Heart right ventricle (tissue), 16 donors: Measurements from ENCODE around the gene ATG16L1. TPM values are rescaled to one million over a fixed set of nuclear protein-coding genes. Genes with fewer than 3 reads are reported as not detected.

Experiments used
- ATAC-seq, 8 donors: fragments of 200-7000 bp; cut with Tn5 transposase; one replicate each; pipeline ENCODE4 v1.9.1; 2020; ENCODE audit warnings: mild to moderate bottlenecking in 8 of 8, moderate library complexity in 8 of 8, moderate number of reproducible peaks in 1 of 8
- DNase-seq, 2 donors: peaks; one replicate each; pipeline ENCODE4 v3.0.0-alpha.2; 2020
- H3K27ac ChIP-seq, 10 donors: fragments of 200-600 bp; sonication (generic) in 2 of 10; one replicate each; pipeline versions ENCODE4 v1.5.0 to v1.8.0; 2020 to 2022; ENCODE audit warnings: mild to moderate bottlenecking in 3 of 10
- H3K27me3 ChIP-seq, 7 donors: fragments of 200-600 bp; one replicate each; pipeline ENCODE4 v1.8.0; 2021 to 2022; ENCODE audit warnings: mild to moderate bottlenecking in 2 of 7
- H3K36me3 ChIP-seq, 9 donors: fragments of 200-600 bp; sonication (generic) in 1 of 9; one replicate each; pipeline versions ENCODE4 v1.5.0 to v1.8.0; 2020 to 2022; ENCODE audit warnings: mild to moderate bottlenecking in 2 of 9
- H3K4me1 ChIP-seq, 9 donors: fragments of 200-600 bp; sonication (generic) in 1 of 9; one replicate each; pipeline versions ENCODE4 v1.5.0 to v1.8.0; 2020 to 2022; ENCODE audit warnings: mild to moderate bottlenecking in 4 of 9
- H3K4me3 ChIP-seq, 10 donors: fragments of 200-600 bp; sonication (generic) in 2 of 10; one replicate each; pipeline versions ENCODE4 v1.5.0 to v1.8.0; 2020 to 2022; ENCODE audit warnings: mild to moderate bottlenecking in 7 of 10, moderate library complexity in 2 of 10
- H3K9me3 ChIP-seq, 11 donors: fragments of 200-600 bp in 10 of 11; sonication (generic) in 2 of 11; one replicate each; pipeline versions ENCODE4 v1.5.0 to v1.8.0; 2013 to 2022; ENCODE audit warnings: mild to moderate bottlenecking in 2 of 11, control low read depth in 1 of 11, moderate library complexity in 1 of 11
- WGBS, 2 donors: extraction: QIAGEN DNeasy Blood & Tissue Kit; methylation state at CpG; one replicate each; pipeline ENCODE4 v1.1.7; 2013; ENCODE audit warnings: inconsistent platforms in 1 of 2; 5-methylcytosine and 5-hydroxymethylcytosine counted together
- intact Hi-C, 10 donors: fragments of 100-400 bp; cut with DNase I; formaldehyde crosslinking; loops; one replicate each; pipeline versions ENCODE4 v1.11.1 to v1.14.2; 2022
- polyA plus RNA-seq, 2 donors: library from polyadenylated mRNA; stranded (reverse); fragments of 200-250 nt; gene quantifications; one replicate each; pipeline ENCODE4 v1.2.3, GENCODE V29; 2013
- total RNA-seq, 10 donors: library from RNA; stranded (reverse); fragmentation: NEBNext Ultra II Directional in 3 of 10; extraction: Animal tissue kit (Norgen Biotek cat#: 25700) in 3 of 10; gene quantifications; one replicate each; pipeline versions ENCODE4 v1.2.1 to v1.2.4, GENCODE V29; 2021 to 2023
- TF ChIP-seq, protein P1 (sequence below), 9 donors: fragments of 200-600 bp; sonication (generic) in 2 of 9; IDR thresholded peaks; one replicate each; pipeline versions ENCODE4 v1.5.0 to v1.8.0; 2021 to 2022; ENCODE audit warnings: antibody characterized with exemption in 9 of 9, mild to moderate bottlenecking in 5 of 9, moderate library complexity in 1 of 9
- donor health status: Arrhythmogenic right ventricular cardiomyopathy.
- donor health status: ischemic (EF 13 %, LVEDD 7.1; RV severe dilation, severe dysfunction).
- donor health status: healthy with polysubstance abuse.
- donor health status: DM: no; HTN: yes; CAD: no.
- donor health status: DM: no; HTN: no; CAD: no.
- donor health status: ischemic (EF 25% LVEDD 6.9; RV normal size, moderate dysfunction).
- donor health status: ischemic (EF 25% LVEDD 5.7; RV mildly dilated, moderate dysfunction).
- donor health status: healthy.
- donor health status: DM: yes; HTN: yes; CAD: no.
- donor health status: Ischemic cardiomyopathy.
- donor health status: ischemic (EF 35%, LVEDD 5.7; RV mildly dilated, moderate dysfunction).
- donor health status: nonischemic (EF 11% LVEDD 7.7; RV severe dilation, severe dysfunction).
- donor health status: DM: yes; HTN: yes; CAD: no.
- donor health status: PGD.
- donor health status: ischemic (EF 29% LVEDD 5.4; RV normal size, mild dysfunction).
- donor health status: nonischemic (EF 23%, LVEDD 6.1; RV moderate dilation, normal function).

ATG16L1 gene
- total and polyA plus RNA-seq, 12 donors: 7.4 to 19.2 (median 15.5) TPM

GRCh38 chr2:233241803-233242202 lies 9.7 kb upstream of the ATG16L1 start:
- intact Hi-C loops: loop anchor here in 2 of 10 donors (10.0 kb wide), 2 partner anchors 147 to 387 kb away; no protein-coding TSS in a partner anchor
- Histone ChIP-seq H3K36me3 (no peaks in the 10 kb centered on the region), H3K4me1 (peaks cover 0 to 45% (median 0%) of the 10 kb centered on the region in 9 donors), H3K4me3 (no peak overlapping the region), H3K27ac (peak overlapping the region in 2 of 10 donors; percentile 30 to 64), H3K9me3 (no peaks in the 10 kb centered on the region), H3K27me3 (no peaks in the 10 kb centered on the region)
- TF ChIP-seq, protein P1, sequence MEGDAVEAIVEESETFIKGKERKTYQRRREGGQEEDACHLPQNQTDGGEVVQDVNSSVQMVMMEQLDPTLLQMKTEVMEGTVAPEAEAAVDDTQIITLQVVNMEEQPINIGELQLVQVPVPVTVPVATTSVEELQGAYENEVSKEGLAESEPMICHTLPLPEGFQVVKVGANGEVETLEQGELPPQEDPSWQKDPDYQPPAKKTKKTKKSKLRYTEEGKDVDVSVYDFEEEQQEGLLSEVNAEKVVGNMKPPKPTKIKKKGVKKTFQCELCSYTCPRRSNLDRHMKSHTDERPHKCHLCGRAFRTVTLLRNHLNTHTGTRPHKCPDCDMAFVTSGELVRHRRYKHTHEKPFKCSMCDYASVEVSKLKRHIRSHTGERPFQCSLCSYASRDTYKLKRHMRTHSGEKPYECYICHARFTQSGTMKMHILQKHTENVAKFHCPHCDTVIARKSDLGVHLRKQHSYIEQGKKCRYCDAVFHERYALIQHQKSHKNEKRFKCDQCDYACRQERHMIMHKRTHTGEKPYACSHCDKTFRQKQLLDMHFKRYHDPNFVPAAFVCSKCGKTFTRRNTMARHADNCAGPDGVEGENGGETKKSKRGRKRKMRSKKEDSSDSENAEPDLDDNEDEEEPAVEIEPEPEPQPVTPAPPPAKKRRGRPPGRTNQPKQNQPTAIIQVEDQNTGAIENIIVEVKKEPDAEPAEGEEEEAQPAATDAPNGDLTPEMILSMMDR (IDR thresholded peaks at IDR 0.05): no peak
- DNase-seq: no peak
- WGBS, 2 donors: 77 to 80% methylated on average over 3 of the region's 3 CpGs
- ATAC-seq: peak in 4 of 8 donors; percentile 23 to 57 (median 29)

- ATAC-seq: peak; percentile 49 to 93 (median 85)
- no peaks in the 10 kb centered on the region for H3K27me3 ChIP-seq
- peak overlapping the region in 2 of 10 donors; percentile 30 to 64 for H3K27ac ChIP-seq
- H3K9me3 ChIP-seq: no peaks in the 10 kb centered on the region
- H3K4me3 ChIP-seq: no peak overlapping the region
- WGBS, 2 donors: 65 to 71% methylated on average over 14 of the region's 14 CpGs
- DNase-seq: no peak
- TF ChIP-seq, protein P1 (IDR thresholded peaks at IDR 0.05): no peak
- intact Hi-C loops: loop anchor here in 2 of 10 donors (10.0 kb wide), 2 partner anchors 148 to 388 kb away; no protein-coding TSS in a partner anchor
- H3K36me3 ChIP-seq: no peaks in the 10 kb centered on the region
- H3K4me1 ChIP-seq: peaks cover 0 to 48% (median 0%) of the 10 kb centered on the region in 9 donors
Measured at GRCh38 chr2:233242231-233242927, 9.1 kb upstream of the ATG16L1 start.

DNA sequence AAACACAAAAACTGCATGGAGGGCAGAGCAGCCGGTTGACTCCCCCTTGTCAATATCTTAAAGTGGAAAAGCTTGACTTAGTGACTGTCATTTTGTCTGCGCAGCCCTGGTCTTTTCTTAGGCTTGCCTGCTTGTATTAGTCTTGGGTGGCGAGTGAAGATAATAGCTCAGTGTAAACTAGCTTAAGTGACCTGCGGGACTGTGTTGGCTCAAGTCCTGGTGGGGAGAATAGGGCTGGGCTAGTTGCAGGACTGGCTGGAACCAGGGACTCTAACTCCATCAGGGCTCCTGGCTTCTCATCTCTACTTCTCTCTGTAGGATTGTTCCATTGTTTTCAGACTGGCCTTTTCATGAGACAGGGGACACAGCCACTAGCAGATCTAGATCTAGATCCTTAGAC lies 8.1 kb upstream of the ATG16L1 start:
- 71 to 83% methylated on average over 4 of the region's 4 CpGs for WGBS, 2 donors
- TF ChIP-seq, protein P1 (IDR thresholded peaks at IDR 0.05): no peak
- intact Hi-C loops: loop anchor here in 2 of 10 donors (10.0 kb wide), 2 partner anchors 149 to 389 kb away; no protein-coding TSS in a partner anchor
- Histone ChIP-seq H3K4me1 (peaks cover 0 to 57% (median 0%) of the 10 kb centered on the region in 9 donors), H3K4me3 (no peak overlapping the region), H3K27me3 (no peaks in the 10 kb centered on the region), H3K9me3 (no peaks in the 10 kb centered on the region), H3K27ac (peak overlapping the region in 1 of 10 donors; percentile 14), H3K36me3 (no peaks in the 10 kb centered on the region)
- ATAC-seq: peak in 2 of 8 donors; percentile 22 to 30
- no peak for DNase-seq

GRCh38 chr2:233244818-233245217 lies 6.7 kb upstream of the ATG16L1 start:
- no peaks in the 10 kb centered on the region for H3K36me3 ChIP-seq
- no peak overlapping the region for H3K4me3 ChIP-seq
- H3K4me1 ChIP-seq: peaks cover 0 to 71% (median 0%) of the 10 kb centered on the region in 9 donors
- H3K27ac ChIP-seq: peak overlapping the region in 1 of 10 donors; percentile 17
- 60 to 68% methylated on average over 5 of the region's 5 CpGs for WGBS, 2 donors
- TF ChIP-seq, protein P1 (IDR thresholded peaks at IDR 0.05): no peak
- ATAC-seq: no peak
- no peaks in the 10 kb centered on the region for H3K27me3 ChIP-seq
- DNase-seq: no peak
- H3K9me3 ChIP-seq: no peaks in the 10 kb centered on the region
- intact Hi-C loops: loop anchor here in 3 of 10 donors (5.0 to 10.0 kb wide), 3 partner anchors 150 to 390 kb away; no protein-coding TSS in a partner anchor
